GM12875 (cell line): Measurements from ENCODE around the gene GPX7.

ENCODE experiments used
- H3K4me3 ChIP-seq: one replicate; pipeline ENCODE4 v1.5.1; 2011; ENCODE audit warnings: low read depth, low read length, control low read depth
- CTCF ChIP-seq: IDR thresholded peaks from 2 replicates; pipeline ENCODE4 v1.5.1; 2011; ENCODE audit warnings: low read depth, mild to moderate bottlenecking, control low read depth, inconsistent platforms, low read length, moderate library complexity, borderline replicate concordance; ENCODE audit not compliant: insufficient read depth

The GPX7 gene

GRCh38 chr1:52628614-52629324 is 26.6 kb downstream of the GPX7 start:
- TF ChIP-seq CTCF, result no peak
- H3K4me3 ChIP-seq, result no peak overlapping the region

- TF ChIP-seq CTCF, result no peak
- no peak overlapping the region for H3K4me3 ChIP-seq
Measured at GRCh38 chr1:52629325-52629643, 27.1 kb downstream of the GPX7 start.

- no peak overlapping the region for H3K4me3 ChIP-seq
- no peak for TF ChIP-seq CTCF
Measured at GRCh38 chr1:52629667-52630066, 27.5 kb downstream of the GPX7 start.

- no peak for TF ChIP-seq CTCF
- H3K4me3 ChIP-seq, result no peak overlapping the region
Measured at GRCh38 chr1:52631759-52632331, 29.7 kb downstream of the GPX7 start.

- TF ChIP-seq CTCF, result no peak
- peak within 1 kb of the TSS; percentile 36 for H3K4me3 ChIP-seq
Measured at GRCh38 chr1:52632732-52633290, 30.6 kb downstream of the GPX7 start, which contains the start of gene SHISAL2A. Gene SHISAL2A, plus strand, starts transcription at chr1:52633168. Its CDS starts 326 bp downstream, at chr1:52633494.

- TF ChIP-seq CTCF, result no peak
- peak overlapping the region; percentile 36 for H3K4me3 ChIP-seq
Measured at GRCh38 chr1:52633291-52633754, 31.2 kb downstream of the GPX7 start.

- TF ChIP-seq CTCF, result no peak
- no peak overlapping the region for H3K4me3 ChIP-seq
Measured at GRCh38 chr1:52634111-52634510, 31.9 kb downstream of the GPX7 start.
